PFSK-1 (cell line): ENCODE data around the gene FOXA3.

Experiments used
- FOXP2 ChIP-seq: optimal IDR thresholded peaks from 2 replicates; pipeline ENCODE3; 2011; ENCODE audit warnings: borderline replicate concordance, control low read depth, inconsistent platforms; ENCODE audit not compliant: insufficient read depth; ENCODE audit errors: extremely low read length, extremely low read depth
- POLR2AphosphoS5 ChIP-seq: IDR thresholded peaks from 2 replicates; pipeline ENCODE4 v1.6.1; 2012; ENCODE audit warnings: low read depth, mild to moderate bottlenecking, control low read depth, low read length, moderate library complexity
- REST ChIP-seq, 2 experiments: IDR thresholded peaks; 2 replicates each; pipeline versions ENCODE4 v1.6.1 to v1.8.0; 2011 to 2012; ENCODE audit warnings: low read depth in 2 of 2, low read length in 2 of 2, control low read depth in 1 of 2, inconsistent platforms in 1 of 2, mild to moderate bottlenecking in 1 of 2, moderate library complexity in 1 of 2; ENCODE audit not compliant: insufficient read depth in 1 of 2
- SIN3A ChIP-seq: IDR thresholded peaks from 2 replicates; pipeline ENCODE4 v1.6.1; 2012; ENCODE audit warnings: mild to moderate bottlenecking, low read length, moderate library complexity, borderline replicate concordance; ENCODE audit not compliant: insufficient read depth
- TAF1 ChIP-seq: IDR thresholded peaks from 2 replicates; pipeline ENCODE4 v1.6.1; 2012; ENCODE audit warnings: low read length, control low read depth, borderline replicate concordance; ENCODE audit not compliant: insufficient read depth

The FOXA3 gene

GRCh38 chr19:45886427-45887199 lies 22.5 kb downstream of the FOXA3 start:
- no peak for TF ChIP-seq REST (IDR thresholded peaks at IDR 0.05; ENCODE audit: insufficient read depth in 1 of 2, low read depth in 2 of 2, low read length in 2 of 2)
- peak; percentile 75 for TF ChIP-seq POLR2AphosphoS5
- TF ChIP-seq FOXP2: peak; percentile 12
- TF ChIP-seq TAF1: no peak
- no peak; the same call in 1 of the 2 replicates for TF ChIP-seq SIN3A

- TF ChIP-seq POLR2AphosphoS5: no peak
- TF ChIP-seq TAF1: no peak
- no peak for TF ChIP-seq REST (IDR thresholded peaks at IDR 0.05; ENCODE audit: insufficient read depth in 1 of 2, low read depth in 2 of 2, low read length in 2 of 2)
- no peak for TF ChIP-seq FOXP2
- TF ChIP-seq SIN3A: no peak
Measured at GRCh38 chr19:45887200-45887710, 23.1 kb downstream of the FOXA3 start.

- TF ChIP-seq SIN3A: no peak
Measured at GRCh38 chr19:45889210-45889885, 25.2 kb downstream of the FOXA3 start.

GRCh38 chr19:45890877-45891276 lies 26.8 kb downstream of the FOXA3 start:
- TF ChIP-seq REST (IDR thresholded peaks at IDR 0.05; ENCODE audit: insufficient read depth in 1 of 2, low read depth in 2 of 2, low read length in 2 of 2) (no peak), SIN3A (no peak), TAF1 (no peak), POLR2AphosphoS5 (no peak), FOXP2 (no peak)

GRCh38 chr19:45895519-45895972 lies 31.4 kb downstream of the FOXA3 start:
- TF ChIP-seq POLR2AphosphoS5 (no peak), SIN3A (no peak), FOXP2 (no peak), TAF1 (no peak), REST (IDR thresholded peaks at IDR 0.05; ENCODE audit: insufficient read depth in 1 of 2, low read depth in 2 of 2, low read length in 2 of 2) (no peak)
